Measurements from ENCODE around the gene PLPP6.
"Not testable (repeated sequence)": the region's sequence is repeated elsewhere in the genome, so short reads cannot be mapped to it uniquely, and the experiment has no call there.

Gene PLPP6

GRCh38 chr9:4662108-4662988 lies at the start of gene PLPP6:
PLPP6 (plus strand) TSS chr9:4662294; CDS start chr9:4662376, 82 bp downstream.
- peak; percentile 41 for DNase-seq (ENCODE audit: low read depth, low spot score)

- no peak for DNase-seq (ENCODE audit: low read depth, low spot score)
Measured at GRCh38 chr9:4614627-4615026, 47.5 kb upstream of the PLPP6 start.

GRCh38 chr9:4615251-4615650 lies 46.8 kb upstream of the PLPP6 start:
- no peak for DNase-seq (ENCODE audit: low read depth, low spot score)

GRCh38 chr9:4615778-4616177 lies 46.3 kb upstream of the PLPP6 start:
- DNase-seq (ENCODE audit: low read depth, low spot score), result no peak

GRCh38 chr9:4617752-4618151 lies 44.3 kb upstream of the PLPP6 start:
- no peak for DNase-seq (ENCODE audit: low read depth, low spot score)

GRCh38 chr9:4618700-4619099 lies 43.4 kb upstream of the PLPP6 start:
- no peak for DNase-seq (ENCODE audit: low read depth, low spot score)

GRCh38 chr9:4620057-4620765 lies 41.9 kb upstream of the PLPP6 start:
- no peak for DNase-seq (ENCODE audit: low read depth, low spot score)

GRCh38 chr9:4620881-4621555 lies 41.1 kb upstream of the PLPP6 start:
- no peak for DNase-seq (ENCODE audit: low read depth, low spot score)

- DNase-seq (ENCODE audit: low read depth, low spot score), result no peak
Measured at GRCh38 chr9:4622016-4622415, 40.1 kb upstream of the PLPP6 start.

- DNase-seq (ENCODE audit: low read depth, low spot score), result peak; percentile 18
Measured at GRCh38 chr9:4630836-4631235, 31.3 kb upstream of the PLPP6 start.

- DNase-seq (ENCODE audit: low read depth, low spot score), result no peak
Measured at GRCh38 chr9:4638968-4639367, 23.1 kb upstream of the PLPP6 start.

GRCh38 chr9:4639420-4639819 lies 22.7 kb upstream of the PLPP6 start:
- DNase-seq (ENCODE audit: low read depth, low spot score), result no peak

GRCh38 chr9:4640027-4640426 lies 22.1 kb upstream of the PLPP6 start:
- no peak for DNase-seq (ENCODE audit: low read depth, low spot score)

GRCh38 chr9:4642351-4642750 lies 19.7 kb upstream of the PLPP6 start:
- no peak for DNase-seq (ENCODE audit: low read depth, low spot score)

GRCh38 chr9:4654084-4654483 lies 8.0 kb upstream of the PLPP6 start:
- DNase-seq (ENCODE audit: low read depth, low spot score), result no peak

- no peak for DNase-seq (ENCODE audit: low read depth, low spot score)
Measured at GRCh38 chr9:4654538-4654937, 7.6 kb upstream of the PLPP6 start.

- not testable (repeated sequence) for DNase-seq (ENCODE audit: low read depth, low spot score)
Measured at GRCh38 chr9:4656196-4656595, 5.9 kb upstream of the PLPP6 start.

- DNase-seq (ENCODE audit: low read depth, low spot score), result no peak
Measured at GRCh38 chr9:4656621-4657020, 5.5 kb upstream of the PLPP6 start.

GRCh38 chr9:4657426-4658159 lies 4.5 kb upstream of the PLPP6 start:
- DNase-seq (ENCODE audit: low read depth, low spot score), result no peak

GRCh38 chr9:4660665-4661064 lies 1.4 kb upstream of the PLPP6 start:
- not testable (repeated sequence) for DNase-seq (ENCODE audit: low read depth, low spot score)

GRCh38 chr9:4661165-4661564 lies 929 bp upstream of the PLPP6 start:
- DNase-seq (ENCODE audit: low read depth, low spot score), result no peak

GRCh38 chr9:4661611-4662010 lies 483 bp upstream of the PLPP6 start:
- no peak for DNase-seq (ENCODE audit: low read depth, low spot score)

Measured in smooth muscle cell of the brain vasculature (primary cell).